Stimulated activated CD4-positive, alpha-beta T cell treated with anti-CD3 and anti-CD28 coated beads, Interleukin-15, amount 100 ng/mL, for 1 hour (primary cell): ENCODE data around the gene FANCM.
"Not testable (repeated sequence)": the region's sequence is repeated elsewhere in the genome, so short reads cannot be mapped to it uniquely, and the experiment has no call there.

ENCODE experiments used
- DNase-seq, 2 donors: peaks; one replicate each; pipeline ENCODE4 v3.0.0-alpha.2; 2020; ENCODE audit warnings: low read depth in 1 of 2, low spot score in 1 of 2

Gene FANCM

GRCh38 chr14:45136399-45136798, 669 bp downstream of the FANCM start:
- DNase-seq: no peak

DNA sequence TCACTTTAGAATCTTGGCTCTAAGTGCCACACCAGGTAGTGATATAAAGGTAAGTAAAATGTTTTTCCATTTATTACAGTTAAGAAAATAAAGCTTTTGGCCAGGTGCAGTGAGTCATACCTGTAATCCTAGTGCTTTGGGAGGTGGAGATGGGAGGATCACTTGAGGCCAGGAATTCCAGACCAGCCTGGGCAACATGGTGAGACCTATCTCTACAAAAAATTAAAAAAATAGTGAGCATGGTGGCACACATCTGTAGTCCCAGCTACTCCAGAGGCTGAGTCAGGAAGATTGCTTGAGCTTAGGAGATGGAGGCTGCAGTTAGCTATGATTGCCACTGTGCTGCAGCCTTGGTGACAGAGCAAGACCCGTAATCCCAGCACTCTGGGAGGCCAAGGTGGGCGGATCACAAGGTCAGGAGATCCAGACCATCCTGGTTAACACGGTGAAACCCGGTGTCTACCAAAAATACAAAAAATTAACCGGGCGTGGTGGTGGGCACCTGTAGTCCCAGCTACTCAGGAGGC, 5.0 kb downstream of the FANCM start:
- no peak for DNase-seq

GRCh38 chr14:45142083-45142482, 6.4 kb downstream of the FANCM start:
- DNase-seq: not testable (repeated sequence)

DNA sequence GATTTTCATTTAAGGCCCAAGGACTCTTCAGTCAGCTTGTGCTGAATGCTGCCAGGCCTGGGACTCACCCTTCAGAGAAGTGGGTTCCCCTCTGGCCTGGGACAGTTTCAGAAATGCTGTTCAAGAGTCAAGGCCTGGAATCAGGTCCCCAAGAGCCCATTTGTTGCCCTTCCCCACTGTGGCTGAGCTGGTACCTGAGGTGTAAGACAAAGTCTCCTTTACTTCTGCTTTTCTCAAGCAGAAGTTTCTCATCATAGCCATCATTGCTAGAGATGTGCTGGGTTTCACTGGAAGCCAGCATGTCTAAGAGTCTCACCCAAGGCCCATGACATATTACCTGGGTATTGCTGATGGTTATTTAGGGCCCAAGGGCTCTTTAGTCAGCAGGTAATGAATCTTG, 8.9 kb downstream of the FANCM start:
- no peak for DNase-seq

DNA sequence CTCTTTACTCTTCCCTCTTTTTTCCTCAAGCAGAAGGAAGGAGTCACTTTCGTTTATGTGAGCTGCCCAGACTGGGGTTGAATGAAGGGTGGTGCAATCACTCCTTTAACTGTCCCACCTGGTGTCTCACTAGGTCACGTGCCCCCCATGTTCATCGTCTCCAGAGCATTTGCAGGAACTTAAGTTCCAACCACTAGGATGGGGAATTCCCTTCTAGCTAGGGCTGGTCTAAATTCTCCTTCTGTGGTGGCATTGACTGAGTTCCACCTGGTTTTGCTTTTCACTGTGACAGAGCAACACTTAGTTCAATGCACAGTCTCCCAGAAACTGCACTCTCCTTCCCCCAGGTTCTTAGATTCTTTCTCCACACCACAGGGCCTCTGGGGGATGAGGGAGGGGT, 9.5 kb downstream of the FANCM start:
- no peak for DNase-seq

DNA sequence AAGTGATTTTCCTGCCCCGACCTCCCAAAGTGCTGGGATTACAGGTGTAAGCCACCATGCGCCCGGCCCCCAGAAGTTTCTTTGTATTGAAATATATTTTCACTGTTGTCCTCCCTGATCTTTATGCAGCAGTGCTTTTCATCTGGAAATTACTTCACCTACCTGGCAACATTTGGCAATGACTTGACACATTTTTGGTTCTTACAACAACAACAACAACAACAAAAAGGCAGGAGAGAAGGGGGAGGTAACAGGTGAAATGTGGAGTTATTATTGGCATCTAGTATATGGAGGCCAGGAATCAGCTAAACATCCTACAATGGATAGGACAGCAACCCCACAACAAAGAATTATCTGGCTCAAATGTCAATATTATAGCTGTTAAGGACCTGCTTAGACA, 13.9 kb downstream of the FANCM start:
- DNase-seq: no peak

GRCh38 chr14:45150386-45150890, 14.7 kb downstream of the FANCM start:
- no peak for DNase-seq

GRCh38 chr14:45156067-45156466, 20.3 kb downstream of the FANCM start:
- no peak for DNase-seq

DNA sequence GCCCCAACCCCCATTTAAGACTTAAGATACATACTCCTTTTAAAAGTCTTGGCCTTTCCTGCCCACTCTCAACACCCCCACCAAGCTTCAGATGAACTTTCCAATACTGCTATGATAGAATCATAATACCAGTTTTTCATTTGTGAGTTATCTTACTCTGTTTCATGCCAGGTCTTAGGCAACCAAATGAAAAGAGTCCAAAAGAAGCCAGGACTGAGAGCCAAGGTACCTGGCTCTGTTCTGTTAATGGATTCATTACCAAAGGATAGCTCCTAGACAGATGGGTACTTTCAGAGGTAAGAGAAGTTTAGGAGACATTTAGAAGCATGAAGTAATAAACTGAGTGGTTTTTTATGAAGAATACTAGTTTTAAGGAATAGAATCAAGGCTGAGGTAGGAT, 34.2 kb downstream of the FANCM start:
- no peak for DNase-seq

DNA sequence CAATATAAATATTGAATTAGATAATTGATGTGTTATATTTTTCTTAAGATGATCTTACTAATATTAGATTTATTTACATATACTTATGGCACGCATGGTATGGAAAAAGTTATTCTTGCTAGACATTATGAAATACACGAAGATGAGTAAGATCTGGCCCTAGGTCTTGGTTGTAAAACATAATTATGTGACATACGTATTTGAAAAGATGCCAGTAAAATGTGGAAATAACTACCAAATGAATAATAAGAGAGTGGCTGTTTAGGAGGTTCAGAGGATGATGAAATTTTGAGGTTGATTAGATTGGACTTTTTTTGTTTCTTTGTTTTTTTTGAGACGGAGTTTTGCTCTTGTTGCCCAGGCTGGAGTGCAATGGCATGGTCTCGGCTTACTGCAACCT, 41.3 kb downstream of the FANCM start:
- DNase-seq: no peak

GRCh38 chr14:45181329-45181728, 45.6 kb downstream of the FANCM start:
- DNase-seq: no peak

DNA sequence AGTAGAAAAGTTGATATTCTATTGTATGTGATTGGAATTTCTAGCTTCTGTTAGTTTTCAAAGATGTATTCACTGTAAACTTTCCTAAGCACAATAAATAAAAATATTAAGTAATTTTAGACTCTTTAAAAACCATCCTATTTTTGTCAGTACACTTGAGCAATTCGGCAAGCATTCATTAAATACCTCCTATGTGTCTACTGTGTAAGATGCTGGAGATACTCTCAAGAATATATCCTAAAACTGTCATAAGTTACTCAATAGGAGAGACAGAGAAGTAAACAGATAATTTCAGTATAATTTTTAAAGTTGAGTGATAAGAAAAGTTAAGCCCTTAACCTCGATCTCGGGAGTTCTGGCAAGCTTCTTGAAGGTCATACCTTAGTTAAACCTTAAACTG, 46.1 kb downstream of the FANCM start:
- no peak for DNase-seq

DNA sequence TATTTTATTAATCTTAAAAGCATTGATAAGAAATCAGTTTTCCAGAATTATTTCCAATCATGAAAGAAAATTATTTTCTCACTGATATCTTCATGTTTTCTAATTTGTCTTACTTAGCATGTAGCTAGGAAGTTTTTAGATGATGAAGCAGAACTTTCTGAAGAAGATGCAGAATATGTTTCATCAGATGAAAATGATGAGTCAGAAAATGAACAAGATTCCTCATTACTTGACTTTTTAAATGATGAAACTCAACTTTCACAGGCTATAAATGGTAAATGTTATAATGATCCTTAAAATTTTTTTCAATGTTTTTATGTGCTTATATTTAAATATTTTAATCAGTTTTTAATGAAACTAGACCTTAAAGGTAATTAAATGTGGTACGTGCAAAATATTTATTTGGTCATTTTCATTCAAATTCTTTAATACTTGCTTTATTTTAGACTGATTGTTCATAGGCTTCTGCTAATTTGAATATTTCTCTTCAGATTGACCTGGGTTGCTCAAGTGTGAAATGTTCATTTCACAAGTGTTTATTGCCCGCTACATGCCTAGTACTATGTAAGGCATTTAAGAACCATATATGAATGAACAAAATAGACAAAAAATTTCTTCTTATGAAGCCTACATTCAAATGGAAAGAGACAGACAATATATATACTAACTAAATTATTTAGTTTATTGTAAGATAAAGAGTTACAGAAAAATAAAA, 49.5 kb downstream of the FANCM start:
- DNase-seq: no peak

DNA sequence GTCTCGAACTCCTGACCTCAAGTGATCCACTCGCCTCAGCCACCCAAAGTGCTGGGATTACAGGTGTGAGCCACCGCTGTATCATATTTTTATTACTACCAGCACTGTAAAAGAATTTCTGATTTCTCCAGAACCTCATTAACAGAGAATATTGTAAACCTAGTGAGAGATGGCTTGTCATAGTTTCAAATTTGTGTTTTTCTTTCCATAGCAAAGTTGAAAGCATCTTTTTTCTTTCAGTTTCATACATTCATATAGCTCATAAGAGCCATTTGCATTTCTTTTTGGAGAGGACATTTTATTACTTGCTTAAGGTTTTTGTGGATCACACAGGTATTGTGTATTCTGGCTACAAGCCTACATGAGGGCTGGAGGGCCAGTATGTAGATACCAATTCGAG, 59.2 kb downstream of the FANCM start:
- DNase-seq: no peak

- DNase-seq: no peak
These were observed 62.8 kb downstream of the FANCM start for GRCh38 chr14:45198551-45198950.

DNA sequence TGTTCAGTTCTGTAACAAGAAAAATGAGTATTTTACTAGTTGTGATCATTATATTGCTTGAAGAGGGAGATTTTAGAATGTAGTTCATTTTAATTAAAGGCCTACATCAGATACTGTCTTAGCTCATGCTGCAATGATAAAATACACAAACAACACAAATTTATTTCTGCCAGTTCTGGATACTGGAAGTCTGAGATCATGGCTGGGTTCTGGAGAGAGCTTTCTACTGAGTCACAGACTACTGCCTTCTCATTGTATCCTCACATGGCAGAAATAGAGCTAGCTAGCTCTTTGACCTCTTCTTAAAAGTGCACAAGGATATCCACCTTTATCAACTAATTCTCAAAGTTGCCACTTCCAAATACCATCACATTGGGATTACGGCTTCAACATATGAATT, 63.5 kb downstream of the FANCM start:
- no peak for DNase-seq

DNA sequence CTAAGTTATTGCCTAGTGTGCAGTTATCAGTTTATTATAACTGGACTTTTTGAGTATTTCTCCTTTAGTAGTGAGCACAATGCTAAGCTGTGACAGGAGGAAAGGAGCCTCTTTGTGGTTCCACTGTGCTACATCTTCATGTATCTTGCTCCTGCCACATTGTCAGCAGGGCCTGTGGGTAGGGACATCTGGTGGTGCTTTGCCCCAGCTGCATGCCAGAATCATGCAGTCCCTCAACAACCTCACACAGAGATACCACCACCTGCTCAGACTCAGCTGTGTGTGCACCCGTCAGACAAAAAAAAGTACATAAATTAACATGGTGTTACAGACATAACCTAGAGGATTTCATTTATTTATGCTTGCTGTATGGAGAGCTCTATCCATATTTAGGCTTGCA, 66.2 kb downstream of the FANCM start:
- DNase-seq: no peak

- no peak for DNase-seq
These were observed 68.5 kb downstream of the FANCM start for GRCh38 chr14:45204241-45204640.

DNA sequence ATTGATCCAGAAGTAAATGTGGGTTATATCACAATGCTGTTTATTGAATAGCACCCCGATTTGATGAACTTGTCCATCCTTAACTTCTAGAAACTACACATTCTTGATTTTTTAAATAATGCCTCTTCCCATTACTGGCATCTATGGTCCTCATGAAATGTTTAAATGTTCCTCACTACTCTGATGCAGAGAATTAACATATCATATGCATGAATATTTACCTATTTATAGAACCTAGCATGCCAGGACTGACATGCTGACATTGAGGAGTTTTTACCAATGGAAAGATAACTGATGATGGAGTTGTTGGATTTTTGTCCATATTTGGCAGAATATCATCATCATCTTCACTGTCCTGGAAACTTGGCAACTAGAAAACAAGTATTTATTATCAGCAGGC, 74.4 kb downstream of the FANCM start:
- no peak for DNase-seq

DNA sequence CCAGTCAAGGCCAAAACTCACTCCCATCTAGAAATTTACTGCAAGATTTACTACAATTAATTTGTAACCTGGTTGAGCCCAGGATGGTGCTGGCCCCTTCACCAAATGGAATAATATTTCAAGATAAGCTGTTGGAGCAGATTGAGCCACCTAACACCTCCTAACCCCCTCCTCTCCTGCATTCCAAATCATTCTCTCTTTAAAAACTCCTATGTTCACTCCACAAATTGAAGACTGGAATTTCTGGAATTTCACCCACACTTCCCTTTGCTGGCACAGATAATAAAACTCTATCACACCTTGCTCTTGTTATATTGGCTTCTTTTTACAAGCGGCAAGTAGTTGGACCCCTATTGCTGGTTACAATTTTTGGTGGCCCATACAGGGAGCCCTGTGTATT, 75.6 kb downstream of the FANCM start:
- no peak for DNase-seq

GRCh38 chr14:45212231-45212630, 76.5 kb downstream of the FANCM start:
- DNase-seq: no peak

DNA sequence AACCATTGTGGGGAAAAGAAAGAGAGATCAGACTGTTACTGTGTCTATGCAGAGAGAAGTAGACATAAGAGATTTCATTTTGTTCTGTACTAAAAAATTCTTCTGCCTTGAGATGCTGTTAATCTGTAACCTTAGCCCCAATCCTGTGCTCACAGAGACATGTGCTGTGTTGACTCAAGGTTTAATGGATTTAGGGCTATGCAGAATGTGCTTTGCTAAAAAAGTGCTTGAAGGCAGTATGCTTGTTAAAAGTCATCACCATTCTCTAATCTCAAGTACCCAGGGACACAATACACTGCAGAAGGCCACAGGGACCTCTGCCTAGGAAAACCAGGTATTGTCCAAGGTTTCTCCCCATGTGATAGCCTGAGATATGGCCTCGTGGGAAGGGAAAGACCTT, 78.0 kb downstream of the FANCM start:
- not testable (repeated sequence) for DNase-seq

DNA sequence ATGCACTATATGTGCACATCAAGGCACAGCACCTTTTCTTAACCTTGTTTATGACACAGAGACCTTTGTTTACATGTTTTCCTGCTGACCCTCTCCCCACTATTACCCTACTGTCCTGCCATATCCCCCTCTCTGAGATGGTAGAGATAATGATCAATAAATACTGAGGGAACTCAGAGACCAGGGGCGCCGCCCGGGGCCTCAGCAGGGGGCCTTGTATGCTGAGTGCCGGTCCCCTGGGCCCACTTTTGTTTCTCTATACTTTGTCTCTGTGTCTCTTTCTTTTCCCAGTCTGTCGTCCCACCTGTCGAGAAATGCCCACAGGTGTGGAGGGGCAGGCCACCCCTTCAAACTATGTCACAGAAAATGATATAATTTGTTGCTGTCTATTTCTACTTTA, 78.6 kb downstream of the FANCM start:
- DNase-seq: not testable (repeated sequence)
